Measurements from ENCODE around the gene C7orf33.

- no peak for TF ChIP-seq RAD21 (IDR thresholded peaks at IDR 0.05; ENCODE audit: low read depth)
- no peak for TF ChIP-seq EGR1 (IDR thresholded peaks at IDR 0.05)
- no peak for TF ChIP-seq CEBPB (IDR thresholded peaks at IDR 0.05)
- TF ChIP-seq NFIC (IDR thresholded peaks at IDR 0.05): no peak
- no peak for TF ChIP-seq CREB1 (IDR thresholded peaks at IDR 0.05; ENCODE audit: low read depth)
- TF ChIP-seq ZBTB7A (IDR thresholded peaks at IDR 0.05; ENCODE audit: low read depth): no peak
- TF ChIP-seq MAX (IDR thresholded peaks at IDR 0.05): no peak
- no peak for TF ChIP-seq YY1 (IDR thresholded peaks at IDR 0.05; ENCODE audit: low read depth)
- TF ChIP-seq, protein P1, sequence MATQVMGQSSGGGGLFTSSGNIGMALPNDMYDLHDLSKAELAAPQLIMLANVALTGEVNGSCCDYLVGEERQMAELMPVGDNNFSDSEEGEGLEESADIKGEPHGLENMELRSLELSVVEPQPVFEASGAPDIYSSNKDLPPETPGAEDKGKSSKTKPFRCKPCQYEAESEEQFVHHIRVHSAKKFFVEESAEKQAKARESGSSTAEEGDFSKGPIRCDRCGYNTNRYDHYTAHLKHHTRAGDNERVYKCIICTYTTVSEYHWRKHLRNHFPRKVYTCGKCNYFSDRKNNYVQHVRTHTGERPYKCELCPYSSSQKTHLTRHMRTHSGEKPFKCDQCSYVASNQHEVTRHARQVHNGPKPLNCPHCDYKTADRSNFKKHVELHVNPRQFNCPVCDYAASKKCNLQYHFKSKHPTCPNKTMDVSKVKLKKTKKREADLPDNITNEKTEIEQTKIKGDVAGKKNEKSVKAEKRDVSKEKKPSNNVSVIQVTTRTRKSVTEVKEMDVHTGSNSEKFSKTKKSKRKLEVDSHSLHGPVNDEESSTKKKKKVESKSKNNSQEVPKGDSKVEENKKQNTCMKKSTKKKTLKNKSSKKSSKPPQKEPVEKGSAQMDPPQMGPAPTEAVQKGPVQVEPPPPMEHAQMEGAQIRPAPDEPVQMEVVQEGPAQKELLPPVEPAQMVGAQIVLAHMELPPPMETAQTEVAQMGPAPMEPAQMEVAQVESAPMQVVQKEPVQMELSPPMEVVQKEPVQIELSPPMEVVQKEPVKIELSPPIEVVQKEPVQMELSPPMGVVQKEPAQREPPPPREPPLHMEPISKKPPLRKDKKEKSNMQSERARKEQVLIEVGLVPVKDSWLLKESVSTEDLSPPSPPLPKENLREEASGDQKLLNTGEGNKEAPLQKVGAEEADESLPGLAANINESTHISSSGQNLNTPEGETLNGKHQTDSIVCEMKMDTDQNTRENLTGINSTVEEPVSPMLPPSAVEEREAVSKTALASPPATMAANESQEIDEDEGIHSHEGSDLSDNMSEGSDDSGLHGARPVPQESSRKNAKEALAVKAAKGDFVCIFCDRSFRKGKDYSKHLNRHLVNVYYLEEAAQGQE (IDR thresholded peaks at IDR 0.05; ENCODE audit: low read depth): no peak
- no peak for TF ChIP-seq EP300 (IDR thresholded peaks at IDR 0.05; ENCODE audit: borderline replicate concordance)
- TF ChIP-seq FOXM1 (IDR thresholded peaks at IDR 0.05; ENCODE audit: borderline replicate concordance, low read depth): no peak
- TF ChIP-seq TAF1 (IDR thresholded peaks at IDR 0.05; ENCODE audit: low read depth): no peak
Observed at GRCh38 chr7:148545932-148546331, 44.6 kb upstream of the C7orf33 start.

Measured in Ishikawa (cell line).